BJ (cell line): ENCODE data around the gene DACT2. TPM values are rescaled to one million over a fixed set of nuclear protein-coding genes. Genes with fewer than 3 reads are reported as not detected.

ENCODE experiments used
- CTCF ChIA-PET: fragments of 350-600 bp; formaldehyde crosslinking; extraction: SDS; loops from one replicate; lab custom pipeline; 2021; ENCODE audit warnings: antibody characterized with exemption, inconsistent platforms; lab: Yijun Ruan, JAX
- POLR2A ChIA-PET: fragments of 300-600 bp; sonication (Branson Sonifier 250); formaldehyde crosslinking; extraction: SDS; loops from one replicate; lab custom pipeline; 2021; ENCODE audit warnings: antibody characterized with exemption; lab: Charles Lee
- DNase-seq: peaks from one replicate; pipeline ENCODE4 v3.0.0-alpha.2; 2011; ENCODE audit warnings: low read depth
- H3K27me3 ChIP-seq: 2 replicates; pipeline ENCODE4 v1.6.0; 2011; ENCODE audit warnings: low read length; ENCODE audit not compliant: control insufficient read depth, insufficient read depth
- H3K36me3 ChIP-seq: 2 replicates; pipeline ENCODE4 v1.5.1; 2011; ENCODE audit warnings: low read length; ENCODE audit not compliant: control insufficient read depth, insufficient read depth
- H3K4me3 ChIP-seq: 2 replicates; pipeline ENCODE4 v1.5.1; 2011; ENCODE audit warnings: low read depth, mild to moderate bottlenecking, control low read depth, low read length
- CTCF ChIP-seq: IDR thresholded peaks from 2 replicates; pipeline ENCODE4 v1.5.1; 2011; ENCODE audit warnings: low read depth, mild to moderate bottlenecking, control low read depth, inconsistent platforms, low read length, moderate library complexity; ENCODE audit not compliant: insufficient read depth
- polyA minus RNA-seq: library from RNA; depleted of rRNA, polyadenylated mRNA; stranded (reverse); fragments of >200 nt; gene quantifications from 2 replicates; pipeline ENCODE4 v1.2.3, GENCODE V29; 2011; rRNA and poly(A)+ RNA removed
- polyA plus RNA-seq: library from polyadenylated mRNA; depleted of rRNA; stranded (reverse); fragments of >200 nt; gene quantifications from 2 replicates; pipeline ENCODE4 v1.2.3, GENCODE V29; 2011; rRNA removed

The DACT2 gene
- polyA plus RNA-seq (not detected in 2 replicates), polyA minus RNA-seq (not detected in 2 replicates)

DNA sequence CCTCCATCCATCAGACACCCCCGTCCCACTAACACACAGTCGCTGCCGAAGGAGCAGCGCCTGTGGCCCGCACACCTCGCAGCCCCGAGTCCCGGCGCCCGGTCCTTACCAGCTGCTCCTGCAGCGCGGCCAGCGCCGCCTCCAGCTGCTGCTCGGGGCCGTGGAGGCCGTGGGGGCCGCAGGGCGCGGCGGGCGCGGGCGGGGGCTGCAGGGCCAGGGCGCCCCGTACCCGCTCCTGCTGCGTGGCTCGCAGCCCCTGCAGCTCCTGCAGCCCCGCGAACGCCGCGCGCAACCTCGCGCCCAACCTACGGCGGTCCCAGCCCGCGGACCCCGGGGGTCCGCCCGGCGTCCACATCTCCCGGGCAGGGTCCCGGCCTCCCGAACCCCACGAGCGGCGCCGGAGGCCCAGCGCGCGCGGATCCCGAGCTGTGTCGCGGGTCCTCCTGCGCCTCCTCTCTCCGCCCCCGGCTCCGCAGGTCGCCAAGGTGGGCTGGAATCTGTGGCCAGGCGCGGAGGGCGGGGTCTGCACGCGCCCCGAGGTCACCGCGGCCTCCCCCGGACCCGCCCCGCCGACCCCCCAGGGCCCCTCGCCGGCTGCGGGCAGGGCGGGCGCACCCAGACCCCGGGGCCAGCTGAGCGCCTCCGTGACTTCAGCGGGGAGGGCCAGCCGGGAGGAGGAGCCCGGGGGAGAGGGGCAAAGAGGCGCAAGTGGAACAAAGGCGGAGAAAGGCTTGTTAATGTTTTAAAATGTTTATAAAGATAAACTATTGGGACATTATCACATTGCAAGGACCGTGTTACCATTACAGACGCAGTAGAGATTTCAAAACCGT lies at the start of gene DACT2:
Gene DACT2 (minus strand): TSS at position 499 of the 833 bp plus-strand sequence. CDS start 144 bp downstream, at position 355.
- Histone ChIP-seq H3K36me3 (no peaks in the 10 kb centered on the region), H3K4me3 (no peak within 1 kb of the TSS), H3K27me3 (no peaks in the 10 kb centered on the region)
- no peak for TF ChIP-seq CTCF
- POLR2A ChIA-PET, result no interaction called here
- CTCF ChIA-PET, result no interaction called here
- no peak for DNase-seq

- no peak for DNase-seq
- ChIA-PET POLR2A (no interaction called here), CTCF (no interaction called here)
- Histone ChIP-seq H3K4me3 (no peak overlapping the region), H3K36me3 (no peaks in the 10 kb centered on the region), H3K27me3 (no peaks in the 10 kb centered on the region)
- TF ChIP-seq CTCF, result no peak
These were observed 49.4 kb upstream of the DACT2 start for GRCh38 chr6:168368936-168369335.

DNA sequence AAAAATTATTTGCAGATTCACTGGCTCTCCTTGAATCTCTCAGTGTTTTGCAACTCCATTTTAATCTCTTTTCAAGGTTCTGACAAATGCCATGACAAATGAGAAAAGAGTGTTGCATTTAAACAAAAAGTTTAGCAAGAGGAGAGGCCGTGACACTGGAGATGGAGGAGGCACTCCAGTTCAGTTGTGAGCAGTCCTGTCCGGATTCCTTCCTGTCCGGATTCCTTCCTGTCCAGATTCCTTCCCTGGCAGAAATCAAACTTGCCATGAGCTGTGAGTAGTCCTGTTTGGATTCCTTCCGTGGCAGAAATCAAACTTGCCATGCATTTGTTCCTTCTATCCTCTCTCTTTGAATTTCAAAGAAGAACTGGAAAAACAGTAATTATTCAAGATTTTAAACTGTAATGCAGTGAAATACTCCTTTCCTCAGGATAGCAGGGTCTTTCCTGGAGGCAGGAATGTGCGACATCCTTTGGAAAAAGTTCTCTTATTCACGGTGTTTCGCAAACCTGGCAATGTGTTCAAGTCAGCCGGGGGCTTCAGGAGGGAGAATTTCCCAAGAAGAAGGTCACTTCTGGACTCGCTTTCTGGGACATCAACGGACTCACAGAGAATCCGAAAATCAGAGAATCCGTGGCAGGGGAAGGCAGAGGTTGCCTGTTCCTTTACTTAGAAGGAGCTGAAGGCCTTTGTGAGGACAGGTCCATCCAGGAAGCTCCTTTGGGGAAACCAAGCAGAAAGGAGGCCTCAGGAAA lies 48.7 kb upstream of the DACT2 start:
- DNase-seq, result no peak
- H3K4me3 ChIP-seq, result no peak overlapping the region
- no peaks in the 10 kb centered on the region for H3K27me3 ChIP-seq
- ChIA-PET POLR2A (no interaction called here), CTCF (no interaction called here)
- no peaks in the 10 kb centered on the region for H3K36me3 ChIP-seq
- TF ChIP-seq CTCF, result no peak

DNA sequence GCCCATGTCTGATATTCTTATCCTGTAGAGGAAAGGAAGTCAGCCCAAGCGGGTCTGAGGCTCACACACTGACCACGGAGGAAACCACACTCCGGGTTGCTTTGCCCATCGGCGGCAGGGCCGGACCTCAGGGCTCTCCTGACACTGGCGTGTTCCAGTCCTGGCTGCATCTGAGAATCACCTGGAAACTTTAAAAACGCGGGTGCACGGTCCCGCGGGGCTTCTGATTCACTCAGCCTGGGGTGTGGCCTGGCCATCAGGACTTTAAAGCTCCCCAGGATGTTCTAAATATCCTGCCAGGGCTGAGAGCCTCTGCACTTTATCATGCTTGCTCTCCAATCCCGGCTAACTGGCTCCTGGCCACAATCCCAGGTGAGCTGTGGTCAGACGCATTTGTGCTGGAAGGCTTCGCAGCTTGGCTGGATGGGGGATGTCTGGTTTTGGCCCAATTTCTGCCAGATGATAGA lies 47.7 kb upstream of the DACT2 start:
- Histone ChIP-seq H3K36me3 (no peaks in the 10 kb centered on the region), H3K27me3 (no peaks in the 10 kb centered on the region), H3K4me3 (no peak overlapping the region)
- TF ChIP-seq CTCF, result no peak
- ChIA-PET CTCF (no interaction called here), POLR2A (no interaction called here)
- DNase-seq, result no peak

DNA sequence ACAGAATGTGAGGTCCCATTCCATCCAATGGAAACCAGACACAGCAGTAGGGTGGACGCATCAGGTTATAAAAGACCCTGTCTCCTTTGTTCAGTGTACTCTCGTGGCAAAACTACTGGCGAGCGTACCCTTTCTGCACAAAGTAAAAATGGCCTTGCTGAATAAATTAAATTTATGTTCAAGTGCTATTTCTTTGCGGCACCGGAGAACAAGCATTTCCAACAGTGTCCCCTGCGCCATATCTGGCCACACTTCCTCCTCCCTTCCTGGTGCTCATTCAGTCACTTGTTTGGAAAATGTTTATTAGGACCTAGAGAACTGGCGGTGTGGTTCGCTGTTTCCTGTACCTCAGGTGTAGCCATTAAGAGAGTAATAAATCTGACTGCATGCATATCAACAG lies 46.9 kb upstream of the DACT2 start:
- no peak for DNase-seq
- H3K36me3 ChIP-seq, result no peaks in the 10 kb centered on the region
- no peak for TF ChIP-seq CTCF
- no peaks in the 10 kb centered on the region for H3K27me3 ChIP-seq
- ChIA-PET CTCF (no interaction called here), POLR2A (no interaction called here)
- H3K4me3 ChIP-seq, result no peak overlapping the region
